MM.1S (cell line): Measurements from ENCODE around the gene SLIT2.

Experiments
- DNase-seq: peaks from one replicate; pipeline ENCODE4 v3.0.0-alpha.2; 2015
- H2AFZ ChIP-seq: fragments of 300-600 bp; sonication (generic); 2 replicates; pipeline ENCODE4 v1.6.0; 2016; ENCODE audit warnings: antibody characterized with exemption, low read length
- H3F3A ChIP-seq: fragments of 300-600 bp; sonication (generic); 2 replicates; pipeline ENCODE4 v1.6.1; 2016; ENCODE audit warnings: mild to moderate bottlenecking, antibody characterized with exemption, low read length, moderate library complexity, mixed read lengths; ENCODE audit not compliant: insufficient read depth
- H3K27ac ChIP-seq: fragments of 300-600 bp; sonication (generic); 2 replicates; pipeline ENCODE4 v1.5.1; 2016; ENCODE audit warnings: mild to moderate bottlenecking, low read length
- H3K27me3 ChIP-seq: fragments of 300-600 bp; sonication (generic); replicated peaks from 2 replicates; pipeline ENCODE4 v1.6.0; 2016; ENCODE audit warnings: low read length; ENCODE audit not compliant: insufficient read depth
- H3K36me3 ChIP-seq: fragments of 300-600 bp; sonication (generic); replicated peaks from 2 replicates; pipeline ENCODE4 v1.6.1; 2016; ENCODE audit warnings: mild to moderate bottlenecking, low read length, mixed read lengths; ENCODE audit not compliant: insufficient read depth
- H3K4me1 ChIP-seq: fragments of 300-600 bp; sonication (generic); 2 replicates; pipeline ENCODE4 v1.6.1; 2016; ENCODE audit warnings: low read length, mixed read lengths
- H3K4me2 ChIP-seq: fragments of 300-600 bp; sonication (generic); 2 replicates; pipeline ENCODE4 v1.6.0; 2016; ENCODE audit warnings: low read depth, low read length
- H3K4me3 ChIP-seq: fragments of 300-600 bp; sonication (generic); 2 replicates; pipeline ENCODE4 v1.5.1; 2016; ENCODE audit warnings: low read length, mixed read lengths
- H3K79me2 ChIP-seq: fragments of 300-600 bp; sonication (generic); 2 replicates; pipeline ENCODE4 v1.6.1; 2016; ENCODE audit warnings: mixed run types, low read length, mixed read lengths
- H3K9ac ChIP-seq: fragments of 300-600 bp; sonication (generic); 2 replicates; pipeline ENCODE4 v1.6.1; 2016; ENCODE audit warnings: low read length, mixed read lengths
- H3K9me2 ChIP-seq: fragments of 300-600 bp; sonication (generic); replicated peaks from 2 replicates; pipeline ENCODE4 v1.6.1; 2016; ENCODE audit warnings: mild to moderate bottlenecking, low read length, mixed read lengths; ENCODE audit not compliant: insufficient read depth
- H3K9me3 ChIP-seq: fragments of 300-600 bp; sonication (generic); replicated peaks from 2 replicates; pipeline ENCODE4 v1.6.1; 2016; ENCODE audit warnings: mild to moderate bottlenecking, low read length, mixed read lengths; ENCODE audit not compliant: insufficient read depth
- H4K20me1 ChIP-seq: fragments of 300-600 bp; sonication (generic); 2 replicates; pipeline ENCODE4 v1.6.1; 2016; ENCODE audit warnings: mild to moderate bottlenecking, low read length, moderate library complexity, mixed read lengths; ENCODE audit not compliant: insufficient read depth
- CTCF ChIP-seq: fragments of 300-600 bp; sonication (generic); IDR thresholded peaks from 2 replicates; pipeline ENCODE4 v1.5.1; 2016; ENCODE audit warnings: antibody characterized with exemption, low read length, mixed read lengths
- EZH2 ChIP-seq: fragments of 300-600 bp; sonication (generic); optimal IDR thresholded peaks from 2 replicates; pipeline ENCODE3; 2017; ENCODE audit warnings: low read depth, mild to moderate bottlenecking, antibody characterized with exemption, low read length, mixed read lengths
- EZH2phosphoT487 ChIP-seq: fragments of 300-600 bp; sonication (generic); IDR thresholded peaks from 2 replicates; pipeline ENCODE4 v1.6.1; 2018; ENCODE audit warnings: antibody characterized with exemption, low read length

SLIT2 gene

DNA sequence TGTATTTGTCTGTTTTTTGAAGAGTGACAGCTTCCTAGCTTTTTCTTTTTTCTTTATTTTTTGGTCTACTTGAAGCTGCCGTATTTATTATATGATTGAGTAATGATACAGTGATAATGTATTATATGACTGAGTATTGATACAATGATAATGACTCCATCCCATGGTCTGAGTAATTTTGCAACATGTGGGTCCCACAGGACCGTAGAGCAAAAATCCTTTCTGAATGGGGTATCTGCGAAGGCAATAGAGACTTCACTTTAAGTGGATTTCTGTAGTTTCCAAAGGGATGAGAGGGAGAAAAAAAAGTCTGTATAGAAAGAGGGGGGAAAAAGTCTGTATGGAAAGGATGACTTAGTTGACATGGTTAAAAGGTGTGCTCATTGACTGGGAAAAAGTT, 41.0 kb downstream of the SLIT2 start:
- TF ChIP-seq EZH2phosphoT487 (no peak), CTCF (no peak), EZH2 (no peak)
- Histone ChIP-seq H3K4me2 (no peak overlapping the region), H3K27me3 (no peaks in the 10 kb centered on the region), H3K4me1 (no peaks in the 10 kb centered on the region), H3K9me2 (no peaks in the 10 kb centered on the region), H3F3A (no peaks in the 10 kb centered on the region), H3K9ac (no peak overlapping the region), H3K79me2 (no peaks in the 10 kb centered on the region), H3K9me3 (no peaks in the 10 kb centered on the region), H3K27ac (no peak overlapping the region), H2AFZ (no peak overlapping the region), H3K36me3 (no peaks in the 10 kb centered on the region), H3K4me3 (no peak overlapping the region), H4K20me1 (no peaks in the 10 kb centered on the region)
- no peak for DNase-seq

- H2AFZ ChIP-seq, result no peak overlapping the region
- H3K79me2 ChIP-seq, result no peaks in the 10 kb centered on the region
- no peaks in the 10 kb centered on the region for H3K9me3 ChIP-seq
- no peaks in the 10 kb centered on the region for H3K9me2 ChIP-seq
- DNase-seq, result no peak
- no peak for TF ChIP-seq EZH2phosphoT487
- TF ChIP-seq EZH2, result no peak
- TF ChIP-seq CTCF, result no peak
- no peaks in the 10 kb centered on the region for H3K36me3 ChIP-seq
- no peaks in the 10 kb centered on the region for H4K20me1 ChIP-seq
- no peaks in the 10 kb centered on the region for H3K4me1 ChIP-seq
- no peak overlapping the region for H3K4me3 ChIP-seq
- H3F3A ChIP-seq, result no peaks in the 10 kb centered on the region
- no peaks in the 10 kb centered on the region for H3K27me3 ChIP-seq
- no peak overlapping the region for H3K4me2 ChIP-seq
- H3K27ac ChIP-seq, result no peak overlapping the region
- H3K9ac ChIP-seq, result no peak overlapping the region
These were observed 45.6 kb downstream of the SLIT2 start for GRCh38 chr4:20297261-20297660.

GRCh38 chr4:20297783-20298182, 46.1 kb downstream of the SLIT2 start:
- Histone ChIP-seq H3K4me3 (no peak overlapping the region), H4K20me1 (no peaks in the 10 kb centered on the region), H3K4me2 (no peak overlapping the region), H3K36me3 (no peaks in the 10 kb centered on the region), H3K27me3 (no peaks in the 10 kb centered on the region), H3K4me1 (no peaks in the 10 kb centered on the region), H2AFZ (no peak overlapping the region), H3K9me2 (no peaks in the 10 kb centered on the region), H3K9me3 (no peaks in the 10 kb centered on the region), H3F3A (no peaks in the 10 kb centered on the region), H3K9ac (no peak overlapping the region), H3K79me2 (no peaks in the 10 kb centered on the region), H3K27ac (no peak overlapping the region)
- TF ChIP-seq CTCF (no peak), EZH2 (no peak), EZH2phosphoT487 (no peak)
- DNase-seq, result no peak

- TF ChIP-seq CTCF (no peak), EZH2 (no peak), EZH2phosphoT487 (no peak)
- Histone ChIP-seq H3K36me3 (no peaks in the 10 kb centered on the region), H3K4me2 (no peak overlapping the region), H4K20me1 (no peaks in the 10 kb centered on the region), H3K27me3 (no peaks in the 10 kb centered on the region), H3K27ac (no peak overlapping the region), H3F3A (no peaks in the 10 kb centered on the region), H3K9me2 (no peaks in the 10 kb centered on the region), H3K4me1 (no peaks in the 10 kb centered on the region), H3K79me2 (no peaks in the 10 kb centered on the region), H3K9me3 (no peaks in the 10 kb centered on the region), H3K4me3 (no peak overlapping the region), H2AFZ (no peak overlapping the region), H3K9ac (no peak overlapping the region)
- no peak for DNase-seq
These were observed 46.8 kb downstream of the SLIT2 start for GRCh38 chr4:20298455-20298854.
